ENCODE measurements around the gene TRDMT1. TPM values are rescaled to one million over a fixed set of nuclear protein-coding genes. Genes with fewer than 3 reads are reported as not detected.
"Not testable (repeated sequence)": the region's sequence is repeated elsewhere in the genome, so short reads cannot be mapped to it uniquely, and the experiment has no call there.

The TRDMT1 gene
- polyA plus RNA-seq, 10 donors, result 6.5 to 11.3 (median 8.9) TPM

GRCh38 chr10:17140386-17140761 lies 61.1 kb downstream of the TRDMT1 start:
- no peak for DNase-seq

GRCh38 chr10:17138460-17139042 lies 62.9 kb downstream of the TRDMT1 start:
- DNase-seq, result peak in 1 of 3 donors; percentile 37

- DNase-seq, result no peak
These were observed 66.7 kb downstream of the TRDMT1 start for GRCh38 chr10:17134737-17135260.

GRCh38 chr10:17134282-17134681 lies 67.2 kb downstream of the TRDMT1 start:
- no peak for DNase-seq

GRCh38 chr10:17129741-17130140 lies 71.7 kb downstream of the TRDMT1 start, which contains the start of gene CUBN:
Gene CUBN (minus strand): TSS chr10:17129811. CDS start chr10:17129765, 46 bp downstream.
- no peak for DNase-seq

GRCh38 chr10:17128261-17128660 lies 73.2 kb downstream of the TRDMT1 start:
- DNase-seq, result no peak

- DNase-seq, result no peak
These were observed 75.1 kb downstream of the TRDMT1 start for GRCh38 chr10:17126327-17126726.

GRCh38 chr10:17125206-17125893 lies 76.1 kb downstream of the TRDMT1 start:
- DNase-seq, result no peak

GRCh38 chr10:17123961-17124360 lies 77.5 kb downstream of the TRDMT1 start:
- no peak for DNase-seq

GRCh38 chr10:17122726-17123661 lies 78.5 kb downstream of the TRDMT1 start:
- peak in 1 of 3 donors; percentile 62 for DNase-seq

GRCh38 chr10:17122052-17122451 lies 79.4 kb downstream of the TRDMT1 start:
- no peak for DNase-seq

GRCh38 chr10:17120694-17121093 lies 80.8 kb downstream of the TRDMT1 start:
- DNase-seq, result no peak

GRCh38 chr10:17119845-17120244 lies 81.6 kb downstream of the TRDMT1 start:
- DNase-seq, result no peak

GRCh38 chr10:17116193-17116592 lies 85.3 kb downstream of the TRDMT1 start:
- no peak for DNase-seq

- peak in 1 of 3 donors; percentile 19 for DNase-seq
These were observed 85.8 kb downstream of the TRDMT1 start for GRCh38 chr10:17115683-17116082.

GRCh38 chr10:17114878-17115444 lies 86.5 kb downstream of the TRDMT1 start:
- DNase-seq, result not testable (repeated sequence)

GRCh38 chr10:17113889-17114540 lies 87.5 kb downstream of the TRDMT1 start:
- peak; percentile 27 to 70 (median 44) for DNase-seq

- DNase-seq, result no peak
These were observed 88.1 kb downstream of the TRDMT1 start for GRCh38 chr10:17113346-17113745.

- no peak for DNase-seq
These were observed 88.9 kb downstream of the TRDMT1 start for GRCh38 chr10:17112566-17112965.

- DNase-seq, result peak in 1 of 3 donors; percentile 23
These were observed 91.8 kb downstream of the TRDMT1 start for GRCh38 chr10:17109475-17110207.
